Measurements from ENCODE around the gene TRNP1. TPM values are rescaled to one million over a fixed set of nuclear protein-coding genes. Genes with fewer than 3 reads are reported as not detected.

The TRNP1 gene
- total and polyA plus RNA-seq, 12 donors, result 1.4 to 27.8 (median 6.5) TPM

- no peak for DNase-seq
- no peak overlapping the region for H3K27ac ChIP-seq
- H3K27me3 ChIP-seq, result peaks cover 10% of the 10 kb centered on the region
- no peaks in the 10 kb centered on the region for H3K9me3 ChIP-seq (replicated peaks in 1 of 3)
- no peaks in the 10 kb centered on the region for H3K36me3 ChIP-seq (replicated peaks in 1 of 2)
- intact Hi-C loops (cut with DNase I), result no loop called here
- TF ChIP-seq POLR2A (IDR thresholded peaks at IDR 0.05) (no peak), CTCF (IDR thresholded peaks at IDR 0.05) (no peak)
- H3K4me3 ChIP-seq, result peak overlapping the region in 2 of 4 donors; percentile 40 to 60
- H3K4me1 ChIP-seq (replicated peaks in 1 of 2), result peaks cover 10 to 12% of the 10 kb centered on the region in 2 donors
- WGBS, 4 donors, result 33 to 44% (median 35%) methylated on average over 13 of the region's 13 CpGs
Measured at GRCh38 chr1:26959270-26959669, 34.2 kb upstream of the TRNP1 start.

- intact Hi-C loops (cut with DNase I), result no loop called here
- Histone ChIP-seq H3K27ac (no peak within 1 kb of the TSS), H3K9me3 (replicated peaks in 1 of 3) (no peaks in the 10 kb centered on the region), H3K27me3 (peaks cover 10% of the 10 kb centered on the region), H3K4me3 (peak within 1 kb of the TSS in 2 of 4 donors; percentile 40 to 60), H3K4me1 (replicated peaks in 1 of 2) (peaks cover 10 to 12% of the 10 kb centered on the region in 2 donors), H3K36me3 (replicated peaks in 1 of 2) (no peaks in the 10 kb centered on the region)
- WGBS, 4 donors, result 0 to 14% (median 1%) methylated on average over 5 to 86 of the region's 86 CpGs
- TF ChIP-seq CTCF (IDR thresholded peaks at IDR 0.05), result peak in 3 of 6 experiments; percentile 8 to 17 (median 16)
- TF ChIP-seq POLR2A (IDR thresholded peaks at IDR 0.05), result no peak
- DNase-seq, result no peak
Measured at GRCh38 chr1:26959722-26960624, 33.5 kb upstream of the TRNP1 start, which contains the start of gene KDF1. Gene KDF1, minus strand, starts transcription at chr1:26960468. Its CDS starts 8,088 bp downstream, at chr1:26952380.

- H3K4me3 ChIP-seq, result peak overlapping the region in 1 of 4 donors; percentile 60
- peaks cover 10 to 12% of the 10 kb centered on the region in 2 donors for H3K4me1 ChIP-seq (replicated peaks in 1 of 2)
- no peaks in the 10 kb centered on the region for H3K9me3 ChIP-seq (replicated peaks in 1 of 3)
- TF ChIP-seq CTCF (IDR thresholded peaks at IDR 0.05) (no peak), POLR2A (IDR thresholded peaks at IDR 0.05) (no peak)
- H3K36me3 ChIP-seq (replicated peaks in 1 of 2), result no peaks in the 10 kb centered on the region
- no peak overlapping the region for H3K27ac ChIP-seq
- H3K27me3 ChIP-seq, result peaks cover 10% of the 10 kb centered on the region
- intact Hi-C loops (cut with DNase I), result no loop called here
- DNase-seq, result no peak
- 25 to 36% (median 30%) methylated on average over 3 of the region's 3 CpGs for WGBS, 4 donors
Measured at GRCh38 chr1:26960625-26960966, 32.9 kb upstream of the TRNP1 start.

GRCh38 chr1:26961826-26962225, 31.7 kb upstream of the TRNP1 start:
- H3K27me3 ChIP-seq, result peaks cover 10% of the 10 kb centered on the region
- no peak for DNase-seq
- intact Hi-C loops (cut with DNase I), result no loop called here
- H3K4me3 ChIP-seq, result no peak overlapping the region
- WGBS, 4 donors, result 51 to 73% (median 61%) methylated on average over 3 of the region's 3 CpGs
- H3K4me1 ChIP-seq (replicated peaks in 1 of 2), result peaks cover 10 to 12% of the 10 kb centered on the region in 2 donors
- H3K27ac ChIP-seq, result no peak overlapping the region
- no peaks in the 10 kb centered on the region for H3K9me3 ChIP-seq (replicated peaks in 1 of 3)
- H3K36me3 ChIP-seq (replicated peaks in 1 of 2), result no peaks in the 10 kb centered on the region
- TF ChIP-seq CTCF (IDR thresholded peaks at IDR 0.05), result no peak
- TF ChIP-seq POLR2A (IDR thresholded peaks at IDR 0.05), result no peak
